ENCODE data around the gene MYH10. TPM values are rescaled to one million over a fixed set of nuclear protein-coding genes. Genes with fewer than 3 reads are reported as not detected.

Gene MYH10
- total and polyA plus RNA-seq, 8 donors, result 1.8 to 104 (median 11.2) TPM

DNA sequence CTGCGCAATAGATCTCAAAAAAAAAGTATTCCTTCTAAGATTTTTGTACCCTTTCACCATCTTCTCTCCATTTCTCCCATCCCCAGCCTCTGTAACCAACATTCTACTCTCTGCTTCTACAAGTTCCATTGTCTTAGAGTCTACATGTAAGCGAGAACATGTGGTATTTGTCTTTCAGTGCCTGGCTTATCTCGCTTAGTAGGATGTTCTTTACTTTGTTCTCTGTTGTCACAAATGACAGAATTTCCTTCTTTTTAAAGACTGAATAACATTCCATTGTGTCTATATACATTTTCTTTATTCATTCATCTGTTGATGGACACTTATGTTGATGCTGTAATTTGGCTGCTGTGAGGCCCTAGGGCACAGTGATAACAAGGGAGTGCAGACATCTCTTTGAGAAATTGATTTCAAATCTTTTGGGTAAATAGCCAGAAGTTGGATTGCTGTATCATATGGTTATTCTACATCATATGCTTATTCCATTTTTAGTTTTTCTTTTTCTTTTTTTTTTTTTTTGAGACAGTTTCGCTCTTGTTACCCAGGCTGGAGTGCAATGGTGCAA lies 37.7 kb upstream of the MYH10 start:
- no peak overlapping the region for H3K4me3 ChIP-seq
- DNase-seq, result no peak
- H3K27ac ChIP-seq, result no peak overlapping the region
- intact Hi-C loops (cut with DNase I; ENCODE audit: low total_unique reads), result no loop called here
- no peaks in the 10 kb centered on the region for H3K36me3 ChIP-seq
- H3K9me3 ChIP-seq, result no peaks in the 10 kb centered on the region
- WGBS, 5 donors, result 86 to 92% (median 86%) methylated on average over 4 of the region's 4 CpGs
- peaks cover 0 to 20% (median 0%) of the 10 kb centered on the region in 3 donors for H3K27me3 ChIP-seq
- TF ChIP-seq POLR2A (IDR thresholded peaks at IDR 0.05) (no peak), EP300 (IDR thresholded peaks at IDR 0.05) (no peak), POLR2AphosphoS5 (IDR thresholded peaks at IDR 0.05) (no peak), CTCF (IDR thresholded peaks at IDR 0.05) (no peak)
- H3K4me1 ChIP-seq, result no peaks in the 10 kb centered on the region

DNA sequence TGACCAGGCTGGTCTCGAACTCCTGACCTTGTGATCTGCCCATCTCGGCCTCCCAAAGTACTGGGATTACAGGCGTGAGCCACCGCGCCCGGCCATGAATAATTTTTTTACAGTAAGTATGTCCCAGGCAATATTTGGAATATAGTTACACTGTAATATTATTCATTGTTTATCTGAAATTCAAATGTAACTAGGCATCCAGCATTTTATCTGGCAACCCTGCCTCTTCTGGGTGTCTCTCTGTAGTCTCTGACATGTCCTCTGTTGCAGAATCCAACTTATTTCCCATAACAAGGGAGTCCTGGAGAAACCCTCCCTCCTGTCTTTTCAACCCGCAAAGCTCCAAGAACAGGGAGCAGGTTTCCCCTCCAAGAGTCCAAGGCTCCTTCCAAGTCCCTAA lies 36.9 kb upstream of the MYH10 start:
- Histone ChIP-seq H3K4me1 (no peaks in the 10 kb centered on the region), H3K36me3 (no peaks in the 10 kb centered on the region), H3K9me3 (no peaks in the 10 kb centered on the region), H3K4me3 (no peak overlapping the region), H3K27me3 (peaks cover 0 to 20% (median 0%) of the 10 kb centered on the region in 3 donors), H3K27ac (no peak overlapping the region)
- 84 to 89% (median 88%) methylated on average over 7 of the region's 7 CpGs for WGBS, 5 donors
- TF ChIP-seq EP300 (IDR thresholded peaks at IDR 0.05) (no peak), POLR2AphosphoS5 (IDR thresholded peaks at IDR 0.05) (no peak), POLR2A (IDR thresholded peaks at IDR 0.05) (no peak), CTCF (IDR thresholded peaks at IDR 0.05) (no peak)
- DNase-seq, result no peak
- intact Hi-C loops (cut with DNase I; ENCODE audit: low total_unique reads), result no loop called here

- Histone ChIP-seq H3K4me3 (no peak overlapping the region), H3K36me3 (no peaks in the 10 kb centered on the region), H3K9me3 (no peaks in the 10 kb centered on the region), H3K27ac (no peak overlapping the region), H3K27me3 (peaks cover 0 to 16% (median 0%) of the 10 kb centered on the region in 3 donors), H3K4me1 (no peaks in the 10 kb centered on the region)
- DNase-seq, result no peak
- intact Hi-C loops (cut with DNase I; ENCODE audit: low total_unique reads), result no loop called here
- WGBS, 5 donors, result 92 to 96% (median 95%) methylated on average over 2 of the region's 2 CpGs
- no peak for TF ChIP-seq EP300 (IDR thresholded peaks at IDR 0.05)
- no peak for TF ChIP-seq POLR2A (IDR thresholded peaks at IDR 0.05)
Observed at GRCh38 chr17:8665684-8666083, 35.2 kb upstream of the MYH10 start.

GRCh38 chr17:8664456-8665126 lies 34.1 kb upstream of the MYH10 start:
- Histone ChIP-seq H3K4me3 (no peak overlapping the region), H3K27me3 (peaks cover 0 to 13% (median 0%) of the 10 kb centered on the region in 3 donors), H3K27ac (no peak overlapping the region), H3K4me1 (no peaks in the 10 kb centered on the region), H3K9me3 (no peaks in the 10 kb centered on the region), H3K36me3 (no peaks in the 10 kb centered on the region)
- TF ChIP-seq POLR2A (IDR thresholded peaks at IDR 0.05) (no peak), CTCF (IDR thresholded peaks at IDR 0.05) (no peak), POLR2AphosphoS5 (IDR thresholded peaks at IDR 0.05) (no peak)
- WGBS, 5 donors, result 83 to 95% (median 91%) methylated on average over 12 of the region's 12 CpGs
- no peak for DNase-seq
- intact Hi-C loops (cut with DNase I; ENCODE audit: low total_unique reads), result no loop called here

- WGBS, 5 donors, result 77 to 94% (median 88%) methylated on average over 5 of the region's 5 CpGs
- no peaks in the 10 kb centered on the region for H3K4me1 ChIP-seq
- intact Hi-C loops (cut with DNase I; ENCODE audit: low total_unique reads), result no loop called here
- DNase-seq, result no peak
- no peak overlapping the region for H3K4me3 ChIP-seq
- no peak overlapping the region for H3K27ac ChIP-seq
- TF ChIP-seq POLR2AphosphoS5 (IDR thresholded peaks at IDR 0.05) (no peak), CTCF (IDR thresholded peaks at IDR 0.05) (no peak), POLR2A (IDR thresholded peaks at IDR 0.05) (no peak), EP300 (IDR thresholded peaks at IDR 0.05) (no peak)
- H3K9me3 ChIP-seq, result no peaks in the 10 kb centered on the region
- peaks cover 0 to 13% (median 0%) of the 10 kb centered on the region in 3 donors for H3K27me3 ChIP-seq
- H3K36me3 ChIP-seq, result no peaks in the 10 kb centered on the region
Observed at GRCh38 chr17:8662973-8663372, 32.4 kb upstream of the MYH10 start.

All from stomach (tissue), 9 donors.